Endothelial cell of umbilical vein (primary cell): ENCODE results near the gene VPS33B. TPM values are rescaled to one million over a fixed set of nuclear protein-coding genes. Genes with fewer than 3 reads are reported as not detected.

ENCODE experiments used
- BruUV-seq: library from RNA; stranded (reverse); fragments of 400-500 nt; replicated peaks from 2 replicates; lab custom pipeline; 2021; lab: Mats Ljungman, UMichigan
- CTCF ChIA-PET: fragments of 300-600, 350-600 bp; sonication (Branson Sonifier 250); formaldehyde crosslinking; loops from one replicate; lab custom pipeline; 2021; ENCODE audit warnings: antibody characterized with exemption, inconsistent platforms; lab: Charles Lee
- POLR2A ChIA-PET: fragments of 300-600, 350-600 bp; sonication (Branson Sonifier 250); formaldehyde crosslinking; loops from one replicate; lab custom pipeline; 2021; ENCODE audit warnings: antibody characterized with exemption, inconsistent platforms; lab: Charles Lee
- DNase-seq: peaks from one replicate; pipeline ENCODE4 v3.0.0-alpha.2; 2011; ENCODE audit warnings: low read depth, low spot score
- FAIRE-seq: peaks from 2 replicates; lab custom pipeline; 2011; peaks lifted over from hg19 to GRCh38; lab: Jason Lieb, UNC
- H2AFZ ChIP-seq: 2 replicates; pipeline ENCODE4 v1.6.0; 2012; ENCODE audit warnings: low read depth, low read length, control low read depth, inconsistent platforms
- H3K27ac ChIP-seq: 2 replicates; pipeline ENCODE4 v1.5.1; 2011; ENCODE audit warnings: low read depth, mild to moderate bottlenecking, control low read depth, low read length, moderate library complexity; ENCODE audit not compliant: insufficient read depth
- H3K27me3 ChIP-seq, 2 experiments: 2 replicates each; pipeline versions ENCODE4 v1.6.0 to v1.6.1; 2011; ENCODE audit warnings: low read length in 2 of 2, mixed read lengths in 1 of 2; ENCODE audit not compliant: control insufficient read depth in 2 of 2, insufficient read depth in 2 of 2
- H3K36me3 ChIP-seq, 2 experiments: 2 replicates in 1 of 2; 3 replicates in 1 of 2; pipeline ENCODE4 v1.5.1; 2011; ENCODE audit warnings: low read length in 2 of 2, mild to moderate bottlenecking in 1 of 2, moderate library complexity in 1 of 2; ENCODE audit not compliant: control insufficient read depth in 2 of 2, insufficient read depth in 2 of 2; ENCODE audit errors: extremely low read depth in 1 of 2
- H3K4me1 ChIP-seq: 3 replicates; pipeline ENCODE4 v1.5.1; 2011; ENCODE audit warnings: mild to moderate bottlenecking, low read length; ENCODE audit not compliant: control insufficient read depth, insufficient read depth; ENCODE audit errors: extremely low read depth
- H3K4me2 ChIP-seq: 2 replicates; pipeline ENCODE4 v1.6.1; 2011; ENCODE audit warnings: low read length, control low read depth, mixed read lengths; ENCODE audit not compliant: insufficient read depth
- H3K4me3 ChIP-seq, 3 experiments: fragments of 200-600 bp in 1 of 3; sonication (generic), shearing (Covaris generic) in 1 of 3; replicated peaks in 1 of 3; 2 replicates each; pipeline ENCODE4 v1.5.1; 2011 to 2016; ENCODE audit warnings: control low read depth in 3 of 3, low read length in 3 of 3, mild to moderate bottlenecking in 2 of 3, inconsistent platforms in 1 of 3, low read depth in 1 of 3, moderate library complexity in 1 of 3; ENCODE audit not compliant: insufficient read depth in 1 of 3
- H3K79me2 ChIP-seq: 2 replicates; pipeline ENCODE4 v1.6.0; 2012; ENCODE audit warnings: low read length, inconsistent platforms; ENCODE audit not compliant: control insufficient read depth, insufficient read depth
- H3K9ac ChIP-seq: replicated peaks from 2 replicates; pipeline ENCODE3; 2011; ENCODE audit warnings: low read length, control low read depth; ENCODE audit not compliant: insufficient read depth; ENCODE audit errors: extremely low read depth
- H3K9me1 ChIP-seq: replicated peaks from 3 replicates; pipeline ENCODE4 v1.6.0; 2011; ENCODE audit warnings: mild to moderate bottlenecking, low read length; ENCODE audit not compliant: control insufficient read depth, insufficient read depth; ENCODE audit errors: extremely low read depth
- H3K9me3 ChIP-seq: replicated peaks from 2 replicates; pipeline ENCODE4 v1.5.1; 2012; ENCODE audit warnings: low read length, inconsistent platforms; ENCODE audit not compliant: control insufficient read depth, insufficient read depth
- H4K20me1 ChIP-seq: replicated peaks from 2 replicates; pipeline ENCODE3; 2011; ENCODE audit warnings: mild to moderate bottlenecking, low read length; ENCODE audit not compliant: control insufficient read depth, insufficient read depth; ENCODE audit errors: extremely low read depth
- EZH2 ChIP-seq: IDR thresholded peaks from 2 replicates; pipeline ENCODE4 v1.6.1; 2012; ENCODE audit warnings: borderline replicate concordance, low read depth, mild to moderate bottlenecking, moderate library complexity, low read length, inconsistent platforms; ENCODE audit not compliant: severe bottlenecking
- FOS ChIP-seq: IDR thresholded peaks from 2 replicates; pipeline ENCODE4 v1.6.1; 2011; ENCODE audit warnings: mild to moderate bottlenecking, low read length, moderate library complexity, borderline replicate concordance; ENCODE audit not compliant: insufficient read depth
- GATA2 ChIP-seq: IDR thresholded peaks from 2 replicates; pipeline ENCODE4 v1.7.0; 2011; ENCODE audit warnings: low read depth, mild to moderate bottlenecking, moderate library complexity, mixed read lengths, low read length; ENCODE audit not compliant: insufficient read length, insufficient read depth
- JUN ChIP-seq: IDR thresholded peaks from 2 replicates; pipeline ENCODE4 v1.6.1; 2011; ENCODE audit warnings: borderline replicate concordance, low read depth; ENCODE audit not compliant: insufficient read length, insufficient read depth
- MYC ChIP-seq: IDR thresholded peaks from one replicate; pipeline ENCODE4 v1.6.1; 2011; ENCODE audit warnings: mild to moderate bottlenecking, low read depth, low read length
- POLR2A ChIP-seq: IDR thresholded peaks from 2 replicates; pipeline ENCODE4 v1.6.1; 2012; ENCODE audit warnings: low read depth, mild to moderate bottlenecking, control low read depth, low read length
- POLR2AphosphoS5 ChIP-seq: IDR thresholded peaks from 2 replicates; pipeline ENCODE4 v1.6.1; 2012; ENCODE audit warnings: low read depth, mild to moderate bottlenecking, control low read depth, low read length, moderate library complexity; ENCODE audit not compliant: insufficient read depth
- dilution Hi-C: fragments of 300-500 bp; cut with MboI; formaldehyde crosslinking; loops from one replicate; pipeline ENCODE4 v1.15.0; 2019; ENCODE audit warnings: low sequenced_read_pairs; ENCODE audit not compliant: extremely low pct_ligation_motif_present
- intact Hi-C: fragments of 100-400 bp; cut with micrococcal nuclease; formaldehyde crosslinking; loops from one replicate; pipeline ENCODE4 v1.10.0; 2022
- polyA plus RNA-seq, 4 experiments: library from polyadenylated mRNA; depleted of rRNA in 3 of 4; stranded (reverse) in 3 of 4; unstranded in 1 of 4; fragments of >200 nt; gene quantifications; 2 replicates each; pipeline versions ENCODE4 v1.2.1 to v1.2.3, GENCODE V29; 2011 to 2012; ENCODE audit warnings: missing spikeins in 1 of 4
- total RNA-seq: library from RNA; stranded (reverse); gene quantifications from 2 replicates; pipeline ENCODE4 v1.2.3, GENCODE V29; 2021
- TF ChIP-seq, protein P1 (sequence below), 2 donors: IDR thresholded peaks; 1 replicate in 1 of 2; 2 replicates in 1 of 2; pipeline ENCODE4 v1.5.1; 2011; ENCODE audit warnings: low read length in 2 of 2, mild to moderate bottlenecking in 2 of 2, moderate library complexity in 2 of 2, control low read depth in 1 of 2, inconsistent platforms in 1 of 2, low read depth in 1 of 2; ENCODE audit not compliant: insufficient read depth in 1 of 2; ENCODE audit errors: extremely low read depth in 1 of 2
- TF ChIP-seq, protein P2 (sequence below): IDR thresholded peaks from 2 replicates; pipeline ENCODE4 v1.6.1; 2011; ENCODE audit not compliant: insufficient read depth, insufficient read length

The VPS33B gene
- total and polyA plus RNA-seq, 2 donors (not counting 3 experiments of a cell fraction or from before 2014, with no cell fraction given) = 11.8 to 14.2 TPM

DNA sequence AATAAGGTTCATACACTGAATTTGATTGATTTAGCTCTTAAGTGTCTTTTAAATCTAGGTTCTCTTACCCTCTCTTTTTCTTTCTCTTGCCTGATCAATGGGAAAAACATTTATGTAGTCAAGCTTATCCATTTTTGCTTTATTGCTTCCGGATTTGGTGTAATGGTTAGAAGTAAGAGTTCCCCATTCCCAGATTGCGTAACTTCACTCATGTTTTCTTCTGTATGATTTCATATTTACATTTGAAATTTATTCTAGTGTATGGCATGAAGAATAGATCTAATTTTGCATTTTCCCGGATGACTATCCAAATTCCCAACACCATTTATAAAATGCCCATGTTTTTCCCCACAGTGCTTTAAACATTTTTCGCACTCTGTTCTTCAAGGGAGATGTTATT lies 49.8 kb upstream of the VPS33B start:
- Histone ChIP-seq H2AFZ (no peak overlapping the region), H4K20me1 (no peaks in the 10 kb centered on the region), H3K79me2 (no peaks in the 10 kb centered on the region), H3K9me1 (no peaks in the 10 kb centered on the region), H3K4me2 (no peak overlapping the region), H3K36me3 (no peaks in the 10 kb centered on the region), H3K9me3 (no peaks in the 10 kb centered on the region), H3K4me1 (no peaks in the 10 kb centered on the region), H3K9ac (no peak overlapping the region), H3K4me3 (no peak overlapping the region), H3K27ac (no peak overlapping the region), H3K27me3 (no peaks in the 10 kb centered on the region)
- POLR2A ChIA-PET = no interaction called here
- DNase-seq = no peak
- dilution Hi-C loops (no loop called here), intact Hi-C loops (no loop called here)
- CTCF ChIA-PET = no interaction called here
- BruUV-seq = no TSS peak
- no peak for FAIRE-seq
- TF ChIP-seq, protein P1, sequence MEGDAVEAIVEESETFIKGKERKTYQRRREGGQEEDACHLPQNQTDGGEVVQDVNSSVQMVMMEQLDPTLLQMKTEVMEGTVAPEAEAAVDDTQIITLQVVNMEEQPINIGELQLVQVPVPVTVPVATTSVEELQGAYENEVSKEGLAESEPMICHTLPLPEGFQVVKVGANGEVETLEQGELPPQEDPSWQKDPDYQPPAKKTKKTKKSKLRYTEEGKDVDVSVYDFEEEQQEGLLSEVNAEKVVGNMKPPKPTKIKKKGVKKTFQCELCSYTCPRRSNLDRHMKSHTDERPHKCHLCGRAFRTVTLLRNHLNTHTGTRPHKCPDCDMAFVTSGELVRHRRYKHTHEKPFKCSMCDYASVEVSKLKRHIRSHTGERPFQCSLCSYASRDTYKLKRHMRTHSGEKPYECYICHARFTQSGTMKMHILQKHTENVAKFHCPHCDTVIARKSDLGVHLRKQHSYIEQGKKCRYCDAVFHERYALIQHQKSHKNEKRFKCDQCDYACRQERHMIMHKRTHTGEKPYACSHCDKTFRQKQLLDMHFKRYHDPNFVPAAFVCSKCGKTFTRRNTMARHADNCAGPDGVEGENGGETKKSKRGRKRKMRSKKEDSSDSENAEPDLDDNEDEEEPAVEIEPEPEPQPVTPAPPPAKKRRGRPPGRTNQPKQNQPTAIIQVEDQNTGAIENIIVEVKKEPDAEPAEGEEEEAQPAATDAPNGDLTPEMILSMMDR (IDR thresholded peaks at IDR 0.05; ENCODE audit: extremely low read depth in 1 of 2, insufficient read depth in 1 of 2, low read depth in 1 of 2, low read length in 2 of 2) = no peak
- no peak for TF ChIP-seq JUN
- no peak for TF ChIP-seq FOS
- no peak for TF ChIP-seq POLR2A
- no peak for TF ChIP-seq GATA2
- TF ChIP-seq EZH2 = no peak
- TF ChIP-seq, protein P2, sequence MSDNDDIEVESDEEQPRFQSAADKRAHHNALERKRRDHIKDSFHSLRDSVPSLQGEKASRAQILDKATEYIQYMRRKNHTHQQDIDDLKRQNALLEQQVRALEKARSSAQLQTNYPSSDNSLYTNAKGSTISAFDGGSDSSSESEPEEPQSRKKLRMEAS = no peak
- no peak for TF ChIP-seq POLR2AphosphoS5
- TF ChIP-seq MYC = no peak
